Tibial nerve (tissue), 4 donors: Measurements from ENCODE around the gene TMUB2. TPM values are rescaled to one million over a fixed set of nuclear protein-coding genes. Genes with fewer than 3 reads are reported as not detected.
A peak's percentile ranks its signal among the peaks of the same experiment; 100 is the strongest.
"Not testable (repeated sequence)": the region's sequence is repeated elsewhere in the genome, so short reads cannot be mapped to it uniquely, and the experiment has no call there.

Source experiments
- DNase-seq, 2 donors: peaks; one replicate each; pipeline ENCODE4 v3.0.0-alpha.2; 2019; ENCODE audit warnings: low spot score in 2 of 2
- H3K27ac ChIP-seq, 4 donors: fragments of 200-600 bp; sonication (generic) in 3 of 4; one replicate each; pipeline ENCODE4 v1.5.1; 2017 to 2019; ENCODE audit warnings: mild to moderate bottlenecking in 1 of 4
- H3K27me3 ChIP-seq, 2 donors: fragments of 200-600 bp; sonication (generic) in 1 of 2; one replicate each; pipeline versions ENCODE4 v1.5.1 to v1.6.0; 2017 to 2019
- H3K36me3 ChIP-seq, 3 donors: fragments of 200-600 bp; sonication (generic); one replicate each; pipeline ENCODE4 v1.5.1; 2018 to 2019
- H3K4me1 ChIP-seq, 4 donors: fragments of 200-600 bp; sonication (generic) in 3 of 4; one replicate each; pipeline ENCODE4 v1.5.1; 2017 to 2019
- H3K4me3 ChIP-seq, 4 donors: fragments of 200-600 bp; sonication (generic) in 3 of 4; one replicate each; pipeline ENCODE4 v1.5.1; 2017 to 2019; ENCODE audit warnings: mild to moderate bottlenecking in 1 of 4, moderate library complexity in 1 of 4
- H3K9me3 ChIP-seq, 4 donors: fragments of 200-600 bp; sonication (generic) in 3 of 4; one replicate each; pipeline ENCODE4 v1.5.1; 2017 to 2019
- EP300 ChIP-seq, 2 donors: sonication (generic); formaldehyde crosslinking; IDR thresholded peaks; one replicate each; pipeline ENCODE4 v1.6.1; 2017; ENCODE audit warnings: antibody characterized with exemption in 2 of 2, mild to moderate bottlenecking in 1 of 2
- POLR2A ChIP-seq, 2 donors: fragments of 450-650 bp; IDR thresholded peaks; one replicate each; pipeline ENCODE4 v1.6.1; 2017; ENCODE audit warnings: antibody characterized with exemption in 2 of 2, mild to moderate bottlenecking in 2 of 2, moderate library complexity in 2 of 2
- WGBS, 2 donors: methylation state at CpG; one replicate each; pipeline ENCODE4 v1.1.5; 2018; 5-methylcytosine and 5-hydroxymethylcytosine counted together
- total RNA-seq, 4 donors: library from RNA; depleted of rRNA; stranded (reverse); fragments of >200 nt; gene quantifications; one replicate each; pipeline ENCODE4 v1.1.0, GENCODE V29; 2016
- TF ChIP-seq, protein P1 (sequence below), 5 experiments: fragments of 200-600 bp in 3 of 5; fragments of 450-650 bp in 2 of 5; sonication (generic) in 3 of 5; IDR thresholded peaks; one replicate each; pipeline ENCODE4 v1.5.1; 2016 to 2019; ENCODE audit warnings: antibody characterized with exemption in 5 of 5, mild to moderate bottlenecking in 3 of 5, moderate library complexity in 2 of 5

TMUB2 gene
- total RNA-seq, 4 donors from 2014 or later, result 28.6 to 41.2 (median 35.6) TPM

DNA sequence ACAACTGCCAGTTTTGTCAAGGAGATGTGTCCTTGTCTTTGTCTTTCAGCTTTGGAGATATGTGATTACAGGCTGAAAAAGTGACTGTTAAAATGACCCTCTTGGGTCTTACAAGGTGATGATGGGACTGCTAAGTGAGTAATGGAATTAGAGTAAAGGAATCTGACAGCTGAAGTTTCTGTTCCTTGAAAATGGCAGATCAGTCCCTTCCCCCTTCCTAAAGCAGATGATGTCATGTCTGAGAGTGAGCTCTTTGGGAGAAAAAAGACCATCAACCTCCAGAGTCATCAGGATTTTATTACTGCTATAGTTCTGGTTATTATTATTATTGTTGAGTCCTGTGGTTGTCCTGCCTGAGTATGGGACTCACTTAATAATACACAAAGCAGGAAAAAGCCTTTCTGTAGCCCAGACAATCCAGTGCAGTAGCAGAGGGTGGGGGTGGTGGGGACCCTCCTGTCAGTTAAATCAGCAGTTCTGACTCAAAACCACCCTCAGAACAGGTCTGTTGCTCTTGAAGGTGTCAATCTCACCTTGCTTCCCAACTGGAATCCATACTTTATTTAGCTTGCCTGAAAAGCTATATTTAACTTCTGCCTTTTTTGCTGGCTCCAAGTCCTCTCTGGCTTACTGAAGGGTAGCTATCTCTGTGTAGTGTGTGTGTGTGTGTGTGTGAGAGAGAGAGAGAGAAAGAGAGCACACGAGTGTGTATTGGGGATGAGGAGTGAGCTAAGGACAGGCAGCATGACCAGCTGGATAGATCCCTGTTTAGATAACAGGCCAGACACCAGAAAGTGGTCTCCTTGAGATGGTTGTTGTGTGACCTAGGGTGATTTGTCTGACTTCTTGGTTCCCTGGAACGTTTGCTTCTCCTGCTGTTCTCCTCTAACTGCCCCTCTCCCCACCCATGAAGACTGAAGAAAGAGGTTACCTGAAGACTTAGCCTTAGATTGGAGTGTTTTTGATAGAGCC, 40.1 kb upstream of the TMUB2 start:
- peak overlapping the region in 3 of 4 donors; percentile 30 to 74 (median 66) for H3K27ac ChIP-seq
- 51 to 54% methylated on average over 2 of the region's 2 CpGs for WGBS, 2 donors
- H3K36me3 ChIP-seq, result peaks cover 0 to 9% (median 0%) of the 10 kb centered on the region in 3 donors
- H3K27me3 ChIP-seq, result no peaks in the 10 kb centered on the region
- H3K9me3 ChIP-seq, result no peaks in the 10 kb centered on the region
- peaks cover 0 to 19% (median 3%) of the 10 kb centered on the region in 4 donors for H3K4me1 ChIP-seq
- no peak for DNase-seq
- TF ChIP-seq EP300 (IDR thresholded peaks at IDR 0.05) (no peak), POLR2A (IDR thresholded peaks at IDR 0.05) (no peak)
- TF ChIP-seq, protein P1, sequence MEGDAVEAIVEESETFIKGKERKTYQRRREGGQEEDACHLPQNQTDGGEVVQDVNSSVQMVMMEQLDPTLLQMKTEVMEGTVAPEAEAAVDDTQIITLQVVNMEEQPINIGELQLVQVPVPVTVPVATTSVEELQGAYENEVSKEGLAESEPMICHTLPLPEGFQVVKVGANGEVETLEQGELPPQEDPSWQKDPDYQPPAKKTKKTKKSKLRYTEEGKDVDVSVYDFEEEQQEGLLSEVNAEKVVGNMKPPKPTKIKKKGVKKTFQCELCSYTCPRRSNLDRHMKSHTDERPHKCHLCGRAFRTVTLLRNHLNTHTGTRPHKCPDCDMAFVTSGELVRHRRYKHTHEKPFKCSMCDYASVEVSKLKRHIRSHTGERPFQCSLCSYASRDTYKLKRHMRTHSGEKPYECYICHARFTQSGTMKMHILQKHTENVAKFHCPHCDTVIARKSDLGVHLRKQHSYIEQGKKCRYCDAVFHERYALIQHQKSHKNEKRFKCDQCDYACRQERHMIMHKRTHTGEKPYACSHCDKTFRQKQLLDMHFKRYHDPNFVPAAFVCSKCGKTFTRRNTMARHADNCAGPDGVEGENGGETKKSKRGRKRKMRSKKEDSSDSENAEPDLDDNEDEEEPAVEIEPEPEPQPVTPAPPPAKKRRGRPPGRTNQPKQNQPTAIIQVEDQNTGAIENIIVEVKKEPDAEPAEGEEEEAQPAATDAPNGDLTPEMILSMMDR (IDR thresholded peaks at IDR 0.05), result no peak
- no peak overlapping the region for H3K4me3 ChIP-seq

DNA sequence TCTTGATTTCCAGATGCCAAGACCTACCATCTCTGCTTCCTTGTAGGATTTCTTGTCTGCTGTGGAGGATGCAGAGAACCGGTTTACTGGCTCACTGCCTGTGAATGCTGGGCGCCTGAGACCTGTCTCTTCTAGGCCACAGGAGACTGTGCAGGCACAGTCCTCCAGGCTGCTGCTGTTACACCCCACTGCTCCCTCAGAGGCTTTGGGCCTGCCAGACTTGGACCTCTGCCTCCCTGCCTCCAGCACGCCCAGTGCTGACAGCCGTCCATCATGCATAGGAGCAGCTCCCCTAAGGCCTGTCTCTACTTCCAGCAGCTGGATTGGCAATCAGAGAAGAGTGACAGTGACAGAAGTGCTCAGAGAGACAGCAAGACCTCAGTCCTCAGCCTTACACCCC, 39.0 kb upstream of the TMUB2 start:
- Histone ChIP-seq H3K4me3 (no peak overlapping the region), H3K27me3 (no peaks in the 10 kb centered on the region), H3K9me3 (no peaks in the 10 kb centered on the region), H3K4me1 (peaks cover 0 to 8% (median 0%) of the 10 kb centered on the region in 4 donors), H3K27ac (peak overlapping the region in 1 of 4 donors; percentile 74), H3K36me3 (peaks cover 0 to 9% (median 0%) of the 10 kb centered on the region in 3 donors)
- 94 to 96% methylated on average over 4 of the region's 4 CpGs for WGBS, 2 donors
- TF ChIP-seq, protein P1 (IDR thresholded peaks at IDR 0.05), result no peak
- no peak for TF ChIP-seq EP300 (IDR thresholded peaks at IDR 0.05)
- TF ChIP-seq POLR2A (IDR thresholded peaks at IDR 0.05), result no peak
- DNase-seq, result no peak

DNA sequence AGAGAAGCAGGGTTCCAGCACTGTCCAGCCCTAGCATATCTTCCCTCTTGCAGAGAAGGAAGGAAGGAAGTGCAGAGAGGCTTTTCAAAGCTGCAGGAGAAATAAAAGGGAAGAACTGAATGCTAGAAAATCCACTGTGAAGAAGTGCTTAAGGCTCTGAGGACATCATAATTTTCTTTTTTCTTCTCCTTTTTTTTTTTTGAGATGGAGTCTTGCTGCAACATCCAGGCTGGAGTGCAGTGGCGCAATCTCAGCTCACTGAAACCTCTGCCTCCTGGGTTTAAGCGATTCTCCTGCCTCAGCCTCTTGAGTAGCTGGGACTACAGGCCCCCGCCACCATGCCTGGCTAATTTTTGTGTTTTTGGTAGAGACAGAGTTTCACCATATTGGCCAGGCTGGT, 37.7 kb upstream of the TMUB2 start:
- H3K4me3 ChIP-seq, H3K27me3 ChIP-seq, H3K27ac ChIP-seq, H3K9me3 ChIP-seq, DNase-seq, H3K4me1 ChIP-seq, H3K36me3 ChIP-seq: not testable (repeated sequence)
- WGBS, 2 donors, result 88 to 94% methylated on average over 3 of the region's 3 CpGs

GRCh38 chr17:44149750-44150329, 36.9 kb upstream of the TMUB2 start:
- H3K4me1 ChIP-seq, result peaks cover 0 to 8% (median 0%) of the 10 kb centered on the region in 4 donors
- no peak for TF ChIP-seq EP300 (IDR thresholded peaks at IDR 0.05)
- H3K4me3 ChIP-seq, result no peak overlapping the region

GRCh38 chr17:44152875-44153274, 33.9 kb upstream of the TMUB2 start:
- TF ChIP-seq, protein P1 (IDR thresholded peaks at IDR 0.05), result no peak
- no peak for TF ChIP-seq POLR2A (IDR thresholded peaks at IDR 0.05)
- no peak for TF ChIP-seq EP300 (IDR thresholded peaks at IDR 0.05)
- no peak for DNase-seq
- Histone ChIP-seq H3K9me3 (no peaks in the 10 kb centered on the region), H3K4me1 (peaks cover 0 to 8% (median 0%) of the 10 kb centered on the region in 4 donors), H3K27ac (no peak overlapping the region), H3K36me3 (peaks cover 0 to 9% (median 0%) of the 10 kb centered on the region in 3 donors), H3K4me3 (no peak overlapping the region), H3K27me3 (no peaks in the 10 kb centered on the region)
- 96 to 98% methylated on average over 4 of the region's 4 CpGs for WGBS, 2 donors

More at GRCh38 chr17:44149750-44150329, 36.9 kb upstream of the TMUB2 start:
- Histone ChIP-seq H3K9me3 (no peaks in the 10 kb centered on the region), H3K36me3 (peaks cover 0 to 9% (median 0%) of the 10 kb centered on the region in 3 donors), H3K27me3 (no peaks in the 10 kb centered on the region), H3K27ac (peak overlapping the region in 2 of 4 donors; percentile 57 to 59)
- DNase-seq, result no peak
- WGBS, 2 donors, result 81 to 88% methylated on average over 4 of the region's 4 CpGs

DNA sequence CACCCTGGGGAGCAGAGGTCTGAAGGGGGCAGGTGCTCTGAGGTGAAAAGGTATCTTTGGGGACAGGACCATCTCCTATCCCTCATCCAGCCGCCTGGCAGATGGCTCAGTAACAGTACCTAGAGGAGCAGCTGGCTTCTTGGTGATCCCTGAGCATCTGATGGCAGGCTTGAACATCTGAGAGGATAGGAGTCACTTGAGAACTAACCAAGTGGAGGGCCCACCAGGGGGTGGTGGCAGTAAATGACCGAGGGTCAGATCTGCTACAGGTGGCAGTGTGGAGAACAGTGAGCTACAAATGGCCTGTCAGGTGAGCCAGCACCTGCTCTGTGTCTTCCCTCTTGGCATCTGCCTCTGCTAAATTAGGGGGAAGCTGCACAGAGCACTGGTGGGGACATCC, 31.3 kb upstream of the TMUB2 start:
- no peak for DNase-seq
- H3K4me3 ChIP-seq, result no peak overlapping the region
- no peak overlapping the region for H3K27ac ChIP-seq
- no peaks in the 10 kb centered on the region for H3K4me1 ChIP-seq
- H3K36me3 ChIP-seq, result no peaks in the 10 kb centered on the region
- WGBS, 2 donors, result 87 to 90% methylated on average over 2 of the region's 2 CpGs
- no peaks in the 10 kb centered on the region for H3K9me3 ChIP-seq
- no peak for TF ChIP-seq EP300 (IDR thresholded peaks at IDR 0.05)
- TF ChIP-seq, protein P1 (IDR thresholded peaks at IDR 0.05), result no peak
- no peak for TF ChIP-seq POLR2A (IDR thresholded peaks at IDR 0.05)
- H3K27me3 ChIP-seq, result no peaks in the 10 kb centered on the region
